Mammary epithelial cell (primary cell): ENCODE results near the gene NXPH3.

Source experiments
- CTCF ChIP-seq, 2 donors: IDR thresholded peaks in 1 of 2; conservative IDR thresholded peaks in 1 of 2; 2 replicates each; pipeline ENCODE4 v1.5.1; 2011 to 2012; ENCODE audit warnings: inconsistent platforms in 2 of 2, low read length in 2 of 2, mild to moderate bottlenecking in 2 of 2, control low read depth in 1 of 2, low read depth in 1 of 2; ENCODE audit not compliant: insufficient read depth in 1 of 2; ENCODE audit errors: extremely low read depth in 1 of 2
- EZH2 ChIP-seq: IDR thresholded peaks from 2 replicates; pipeline ENCODE4 v1.6.1; 2012; ENCODE audit warnings: low read length, inconsistent platforms, borderline replicate concordance

GRCh38 chr17:49590874-49591273 is 15.2 kb downstream of the NXPH3 start:
- no peak for TF ChIP-seq EZH2
- TF ChIP-seq CTCF (conservative IDR thresholded peaks at IDR 0.05 in 1 of 2, IDR thresholded peaks at IDR 0.05 in 1 of 2; ENCODE audit: extremely low read depth in 1 of 2, insufficient read depth in 1 of 2, low read depth in 1 of 2, low read length in 2 of 2): no peak
